Thoracic aorta (tissue), 2 donors: ENCODE results near the gene TREX2. TPM values are rescaled to one million over a fixed set of nuclear protein-coding genes. Genes with fewer than 3 reads are reported as not detected.

ENCODE experiments used
- ATAC-seq: fragments of 150-250 bp; one replicate; pipeline ENCODE4 v1.8.0; 2017; ENCODE audit warnings: low read depth; ENCODE audit not compliant: insufficient number of reproducible peaks, low FRiP score
- DNase-seq: peaks from one replicate; pipeline ENCODE4 v3.0.0-alpha.2; 2020; ENCODE audit warnings: low spot score
- H3K27ac ChIP-seq, 2 donors: fragments of 200-600 bp; sonication (generic); 1 replicate in 1 of 2; 2 replicates in 1 of 2; pipeline ENCODE4 v1.5.1; 2016; ENCODE audit warnings: mild to moderate bottlenecking in 2 of 2, moderate library complexity in 2 of 2
- H3K27me3 ChIP-seq: fragments of 200-600 bp; sonication (generic); replicated peaks from 2 replicates; pipeline ENCODE4 v1.6.0; 2016; ENCODE audit warnings: mild to moderate bottlenecking; ENCODE audit not compliant: insufficient read depth
- H3K36me3 ChIP-seq: fragments of 200-600 bp; sonication (generic); one replicate; pipeline ENCODE4 v1.5.1; 2016
- H3K4me1 ChIP-seq, 2 donors: fragments of 200-600 bp; sonication (generic); 1 replicate in 1 of 2; 2 replicates in 1 of 2; pipeline versions ENCODE4 v1.5.1 to v1.6.0; 2016; ENCODE audit warnings: low read depth in 2 of 2, mild to moderate bottlenecking in 1 of 2; ENCODE audit not compliant: control insufficient read depth in 1 of 2
- H3K4me3 ChIP-seq: fragments of 200-600 bp; sonication (generic); 2 replicates; pipeline ENCODE4 v1.5.1; 2016; ENCODE audit warnings: mild to moderate bottlenecking
- H3K9me3 ChIP-seq: fragments of 200-600 bp; sonication (generic); 2 replicates; pipeline ENCODE4 v1.5.1; 2016
- CTCF ChIP-seq: fragments of 200-600 bp; sonication (generic); IDR thresholded peaks from one replicate; pipeline ENCODE4 v1.5.1; 2019; ENCODE audit warnings: antibody characterized with exemption
- total RNA-seq, 2 donors: library from RNA; depleted of rRNA; stranded (reverse); fragments of >200 nt; gene quantifications; one replicate each; pipeline versions ENCODE4 v1.1.0 to v1.2.3, GENCODE V29; 2016

The TREX2 gene
- total RNA-seq, 2 donors from 2014 or later, result 22.1 to 24.8 TPM

GRCh38 chrX:153468008-153468580, 22.2 kb upstream of the TREX2 start:
- DNase-seq, result no peak
- Histone ChIP-seq H3K9me3 (no peaks in the 10 kb centered on the region), H3K27me3 (no peaks in the 10 kb centered on the region), H3K36me3 (no peaks in the 10 kb centered on the region), H3K27ac (no peak overlapping the region), H3K4me3 (no peak overlapping the region), H3K4me1 (peaks cover 0 to 27% of the 10 kb centered on the region in 2 donors)
- ATAC-seq, result no peak
- TF ChIP-seq CTCF, result no peak

GRCh38 chrX:153465691-153466380, 20.0 kb upstream of the TREX2 start:
- H3K9me3 ChIP-seq, result no peaks in the 10 kb centered on the region

GRCh38 chrX:153464116-153464515, 18.3 kb upstream of the TREX2 start:
- Histone ChIP-seq H3K4me3 (no peak overlapping the region), H3K9me3 (no peaks in the 10 kb centered on the region), H3K4me1 (peaks cover 0 to 1% of the 10 kb centered on the region in 2 donors), H3K27ac (no peak overlapping the region), H3K27me3 (no peaks in the 10 kb centered on the region), H3K36me3 (no peaks in the 10 kb centered on the region)
- TF ChIP-seq CTCF, result no peak
- no peak for DNase-seq
- ATAC-seq, result no peak

More at GRCh38 chrX:153465691-153466380, 20.0 kb upstream of the TREX2 start:
- Histone ChIP-seq H3K27me3 (no peaks in the 10 kb centered on the region), H3K4me3 (no peak overlapping the region), H3K36me3 (no peaks in the 10 kb centered on the region), H3K4me1 (peaks cover 0 to 10% of the 10 kb centered on the region in 2 donors), H3K27ac (no peak overlapping the region)
- TF ChIP-seq CTCF, result no peak
- no peak for DNase-seq
- ATAC-seq, result no peak

- TF ChIP-seq CTCF, result no peak
- ATAC-seq (no peak), DNase-seq (no peak)
- H3K9me3 ChIP-seq, result no peaks in the 10 kb centered on the region
- H3K27me3 ChIP-seq, result no peaks in the 10 kb centered on the region
- H3K36me3 ChIP-seq, result no peaks in the 10 kb centered on the region
- no peak overlapping the region for H3K27ac ChIP-seq
- H3K4me1 ChIP-seq, result no peaks in the 10 kb centered on the region
- H3K4me3 ChIP-seq, result no peak overlapping the region
These were observed 17.7 kb upstream of the TREX2 start for GRCh38 chrX:153463556-153463955.

- Histone ChIP-seq H3K4me1 (no peaks in the 10 kb centered on the region), H3K4me3 (no peak overlapping the region), H3K9me3 (no peaks in the 10 kb centered on the region), H3K36me3 (no peaks in the 10 kb centered on the region), H3K27me3 (no peaks in the 10 kb centered on the region), H3K27ac (no peak overlapping the region)
- DNase-seq, result no peak
- no peak for TF ChIP-seq CTCF
- no peak for ATAC-seq
These were observed 17.2 kb upstream of the TREX2 start for GRCh38 chrX:153463031-153463430.
